H1 (cell line): ENCODE results near the gene HTR6. TPM values are rescaled to one million over a fixed set of nuclear protein-coding genes. Genes with fewer than 3 reads are reported as not detected.

Experiments
- CBX5 ChIP-seq: fragments of 300-800, 300-1000 bp; sonication (generic); IDR thresholded peaks from 2 replicates; pipeline ENCODE4 v1.7.1; 2016; ENCODE audit warnings: antibody characterized with exemption, low read length, low read depth
- JUND ChIP-seq: IDR thresholded peaks from 2 replicates; pipeline ENCODE4 v1.6.1; 2011; ENCODE audit warnings: mild to moderate bottlenecking, improper control_type of control experiment, low read length
- NRF1 ChIP-seq: IDR thresholded peaks from 2 replicates; pipeline ENCODE4 v1.6.1; 2011; ENCODE audit warnings: mild to moderate bottlenecking, low read depth, low read length, improper control_type of control experiment
- SAP30 ChIP-seq: fragments of 300-600 bp; sonication (generic); IDR thresholded peaks from 2 replicates; pipeline ENCODE4 v1.7.1; 2012; ENCODE audit warnings: low read length, moderate library complexity, mild to moderate bottlenecking, inconsistent platforms; ENCODE audit not compliant: insufficient read depth, insufficient replicate concordance
- SP2 ChIP-seq: IDR thresholded peaks from 2 replicates; pipeline ENCODE4 v1.6.1; 2012; ENCODE audit warnings: mild to moderate bottlenecking, low read length, inconsistent platforms
- SP4 ChIP-seq: IDR thresholded peaks from 2 replicates; pipeline ENCODE4 v1.6.1; 2012; ENCODE audit warnings: low read length, inconsistent platforms
- SRF ChIP-seq: IDR thresholded peaks from 2 replicates; pipeline ENCODE4 v1.6.1; 2011; ENCODE audit warnings: mild to moderate bottlenecking, low read depth, low read length, moderate library complexity
- polyA plus RNA-seq, 7 experiments: library from polyadenylated mRNA; depleted of rRNA in 3 of 7; stranded (reverse) in 5 of 7; unstranded in 2 of 7; fragments of >200 nt in 5 of 7; fragments of 200-250 nt in 2 of 7; gene quantifications; 1 replicate in 5 of 7; 2 replicates in 1 of 7; 4 replicates in 1 of 7; pipeline versions ENCODE4 v1.2.1 to v1.2.3, GENCODE V29; 2011 to 2013; ENCODE audit warnings: missing spikeins in 2 of 7, mixed read lengths in 2 of 7
- total RNA-seq: library from RNA; stranded (reverse); fragmentation: NEBNext Ultra II Directional; extraction: Animal tissue kit (Norgen Biotek cat#: 25700); gene quantifications from 2 replicates; pipeline ENCODE4 v1.2.1, GENCODE V29; 2021
- TF ChIP-seq, protein P1 (sequence below): fragments of 300-600 bp; sonication (generic); IDR thresholded peaks from 2 replicates; pipeline ENCODE4 v1.7.1; 2012; ENCODE audit warnings: low read length, moderate library complexity, mild to moderate bottlenecking, inconsistent platforms; ENCODE audit not compliant: insufficient replicate concordance
- TF ChIP-seq, protein P2 (sequence below): IDR thresholded peaks from 2 replicates; pipeline ENCODE4 v1.6.1; 2012; ENCODE audit warnings: inconsistent platforms

HTR6 gene
- total and polyA plus RNA-seq, 2 of the 8 experiments (the other 6 are each of a cell fraction or from before 2014, with no cell fraction given), result 0.76 to 0.95 TPM

DNA sequence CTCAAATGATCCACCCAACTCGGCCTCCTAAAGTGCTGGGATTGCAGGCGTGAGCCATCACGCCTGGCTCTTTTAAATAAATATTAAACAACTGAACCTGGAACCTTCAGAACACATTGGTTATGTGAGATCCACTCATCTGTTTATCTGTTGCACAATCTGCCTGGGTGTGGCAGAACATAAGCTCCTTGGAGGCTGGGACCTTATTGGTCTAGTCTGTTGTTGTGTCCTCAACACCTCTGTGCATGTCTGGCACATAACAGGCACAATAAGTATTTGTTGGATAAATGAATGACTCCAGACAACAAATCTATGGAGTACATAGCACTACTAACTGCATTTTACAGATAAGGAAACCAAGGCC is 24.7 kb upstream of the HTR6 start (continued):
- TF ChIP-seq, protein P1, sequence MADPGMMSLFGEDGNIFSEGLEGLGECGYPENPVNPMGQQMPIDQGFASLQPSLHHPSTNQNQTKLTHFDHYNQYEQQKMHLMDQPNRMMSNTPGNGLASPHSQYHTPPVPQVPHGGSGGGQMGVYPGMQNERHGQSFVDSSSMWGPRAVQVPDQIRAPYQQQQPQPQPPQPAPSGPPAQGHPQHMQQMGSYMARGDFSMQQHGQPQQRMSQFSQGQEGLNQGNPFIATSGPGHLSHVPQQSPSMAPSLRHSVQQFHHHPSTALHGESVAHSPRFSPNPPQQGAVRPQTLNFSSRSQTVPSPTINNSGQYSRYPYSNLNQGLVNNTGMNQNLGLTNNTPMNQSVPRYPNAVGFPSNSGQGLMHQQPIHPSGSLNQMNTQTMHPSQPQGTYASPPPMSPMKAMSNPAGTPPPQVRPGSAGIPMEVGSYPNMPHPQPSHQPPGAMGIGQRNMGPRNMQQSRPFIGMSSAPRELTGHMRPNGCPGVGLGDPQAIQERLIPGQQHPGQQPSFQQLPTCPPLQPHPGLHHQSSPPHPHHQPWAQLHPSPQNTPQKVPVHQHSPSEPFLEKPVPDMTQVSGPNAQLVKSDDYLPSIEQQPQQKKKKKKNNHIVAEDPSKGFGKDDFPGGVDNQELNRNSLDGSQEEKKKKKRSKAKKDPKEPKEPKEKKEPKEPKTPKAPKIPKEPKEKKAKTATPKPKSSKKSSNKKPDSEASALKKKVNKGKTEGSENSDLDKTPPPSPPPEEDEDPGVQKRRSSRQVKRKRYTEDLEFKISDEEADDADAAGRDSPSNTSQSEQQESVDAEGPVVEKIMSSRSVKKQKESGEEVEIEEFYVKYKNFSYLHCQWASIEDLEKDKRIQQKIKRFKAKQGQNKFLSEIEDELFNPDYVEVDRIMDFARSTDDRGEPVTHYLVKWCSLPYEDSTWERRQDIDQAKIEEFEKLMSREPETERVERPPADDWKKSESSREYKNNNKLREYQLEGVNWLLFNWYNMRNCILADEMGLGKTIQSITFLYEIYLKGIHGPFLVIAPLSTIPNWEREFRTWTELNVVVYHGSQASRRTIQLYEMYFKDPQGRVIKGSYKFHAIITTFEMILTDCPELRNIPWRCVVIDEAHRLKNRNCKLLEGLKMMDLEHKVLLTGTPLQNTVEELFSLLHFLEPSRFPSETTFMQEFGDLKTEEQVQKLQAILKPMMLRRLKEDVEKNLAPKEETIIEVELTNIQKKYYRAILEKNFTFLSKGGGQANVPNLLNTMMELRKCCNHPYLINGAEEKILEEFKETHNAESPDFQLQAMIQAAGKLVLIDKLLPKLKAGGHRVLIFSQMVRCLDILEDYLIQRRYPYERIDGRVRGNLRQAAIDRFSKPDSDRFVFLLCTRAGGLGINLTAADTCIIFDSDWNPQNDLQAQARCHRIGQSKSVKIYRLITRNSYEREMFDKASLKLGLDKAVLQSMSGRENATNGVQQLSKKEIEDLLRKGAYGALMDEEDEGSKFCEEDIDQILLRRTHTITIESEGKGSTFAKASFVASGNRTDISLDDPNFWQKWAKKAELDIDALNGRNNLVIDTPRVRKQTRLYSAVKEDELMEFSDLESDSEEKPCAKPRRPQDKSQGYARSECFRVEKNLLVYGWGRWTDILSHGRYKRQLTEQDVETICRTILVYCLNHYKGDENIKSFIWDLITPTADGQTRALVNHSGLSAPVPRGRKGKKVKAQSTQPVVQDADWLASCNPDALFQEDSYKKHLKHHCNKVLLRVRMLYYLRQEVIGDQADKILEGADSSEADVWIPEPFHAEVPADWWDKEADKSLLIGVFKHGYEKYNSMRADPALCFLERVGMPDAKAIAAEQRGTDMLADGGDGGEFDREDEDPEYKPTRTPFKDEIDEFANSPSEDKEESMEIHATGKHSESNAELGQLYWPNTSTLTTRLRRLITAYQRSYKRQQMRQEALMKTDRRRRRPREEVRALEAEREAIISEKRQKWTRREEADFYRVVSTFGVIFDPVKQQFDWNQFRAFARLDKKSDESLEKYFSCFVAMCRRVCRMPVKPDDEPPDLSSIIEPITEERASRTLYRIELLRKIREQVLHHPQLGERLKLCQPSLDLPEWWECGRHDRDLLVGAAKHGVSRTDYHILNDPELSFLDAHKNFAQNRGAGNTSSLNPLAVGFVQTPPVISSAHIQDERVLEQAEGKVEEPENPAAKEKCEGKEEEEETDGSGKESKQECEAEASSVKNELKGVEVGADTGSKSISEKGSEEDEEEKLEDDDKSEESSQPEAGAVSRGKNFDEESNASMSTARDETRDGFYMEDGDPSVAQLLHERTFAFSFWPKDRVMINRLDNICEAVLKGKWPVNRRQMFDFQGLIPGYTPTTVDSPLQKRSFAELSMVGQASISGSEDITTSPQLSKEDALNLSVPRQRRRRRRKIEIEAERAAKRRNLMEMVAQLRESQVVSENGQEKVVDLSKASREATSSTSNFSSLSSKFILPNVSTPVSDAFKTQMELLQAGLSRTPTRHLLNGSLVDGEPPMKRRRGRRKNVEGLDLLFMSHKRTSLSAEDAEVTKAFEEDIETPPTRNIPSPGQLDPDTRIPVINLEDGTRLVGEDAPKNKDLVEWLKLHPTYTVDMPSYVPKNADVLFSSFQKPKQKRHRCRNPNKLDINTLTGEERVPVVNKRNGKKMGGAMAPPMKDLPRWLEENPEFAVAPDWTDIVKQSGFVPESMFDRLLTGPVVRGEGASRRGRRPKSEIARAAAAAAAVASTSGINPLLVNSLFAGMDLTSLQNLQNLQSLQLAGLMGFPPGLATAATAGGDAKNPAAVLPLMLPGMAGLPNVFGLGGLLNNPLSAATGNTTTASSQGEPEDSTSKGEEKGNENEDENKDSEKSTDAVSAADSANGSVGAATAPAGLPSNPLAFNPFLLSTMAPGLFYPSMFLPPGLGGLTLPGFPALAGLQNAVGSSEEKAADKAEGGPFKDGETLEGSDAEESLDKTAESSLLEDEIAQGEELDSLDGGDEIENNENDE, result no peak
- no peak for TF ChIP-seq NRF1
- no peak for TF ChIP-seq SRF
- TF ChIP-seq JUND, result no peak
- TF ChIP-seq, protein P2, sequence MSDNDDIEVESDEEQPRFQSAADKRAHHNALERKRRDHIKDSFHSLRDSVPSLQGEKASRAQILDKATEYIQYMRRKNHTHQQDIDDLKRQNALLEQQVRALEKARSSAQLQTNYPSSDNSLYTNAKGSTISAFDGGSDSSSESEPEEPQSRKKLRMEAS, result no peak
- TF ChIP-seq SP4, result no peak
- no peak for TF ChIP-seq CBX5
- no peak for TF ChIP-seq SAP30
- TF ChIP-seq SP2, result no peak
- TF ChIP-seq, all 59 proteins: peak for 0
